Measurements from ENCODE around the gene COL9A3.

The COL9A3 gene

DNA sequence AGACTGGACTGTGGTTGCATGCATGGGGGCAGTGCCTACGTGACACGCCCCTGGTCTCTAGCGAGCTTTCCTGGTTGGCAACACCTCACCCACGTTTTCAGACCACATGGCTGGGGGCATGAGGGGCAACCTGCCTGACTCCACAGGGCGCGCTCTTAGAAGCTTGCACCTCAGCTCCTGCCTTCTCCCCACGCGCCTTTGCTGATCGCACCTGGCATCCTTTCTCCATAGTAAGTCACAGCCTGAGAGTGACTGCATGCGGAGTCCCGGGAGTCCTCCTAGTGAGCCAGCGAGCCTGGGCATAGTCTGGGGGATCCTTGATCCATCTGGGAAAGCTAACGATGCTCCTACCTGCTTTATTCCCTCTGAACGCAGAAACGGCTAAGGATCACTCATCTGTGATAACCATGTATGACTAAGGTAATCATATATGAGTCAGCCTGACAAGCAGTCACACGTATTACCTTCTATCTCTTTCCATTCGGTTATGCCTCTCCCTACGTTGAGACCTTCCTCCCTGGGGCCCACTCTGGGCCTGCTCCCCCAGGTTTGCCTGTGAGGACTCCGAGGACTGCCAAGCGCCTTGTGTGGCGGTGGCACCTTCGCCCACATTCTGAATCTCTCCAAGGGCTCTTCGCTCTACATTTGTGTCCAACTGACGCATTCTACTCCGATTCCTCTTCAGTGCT is 40.2 kb downstream of the COL9A3 start:
- no peak for DNase-seq (ENCODE audit: low spot score)

DNA sequence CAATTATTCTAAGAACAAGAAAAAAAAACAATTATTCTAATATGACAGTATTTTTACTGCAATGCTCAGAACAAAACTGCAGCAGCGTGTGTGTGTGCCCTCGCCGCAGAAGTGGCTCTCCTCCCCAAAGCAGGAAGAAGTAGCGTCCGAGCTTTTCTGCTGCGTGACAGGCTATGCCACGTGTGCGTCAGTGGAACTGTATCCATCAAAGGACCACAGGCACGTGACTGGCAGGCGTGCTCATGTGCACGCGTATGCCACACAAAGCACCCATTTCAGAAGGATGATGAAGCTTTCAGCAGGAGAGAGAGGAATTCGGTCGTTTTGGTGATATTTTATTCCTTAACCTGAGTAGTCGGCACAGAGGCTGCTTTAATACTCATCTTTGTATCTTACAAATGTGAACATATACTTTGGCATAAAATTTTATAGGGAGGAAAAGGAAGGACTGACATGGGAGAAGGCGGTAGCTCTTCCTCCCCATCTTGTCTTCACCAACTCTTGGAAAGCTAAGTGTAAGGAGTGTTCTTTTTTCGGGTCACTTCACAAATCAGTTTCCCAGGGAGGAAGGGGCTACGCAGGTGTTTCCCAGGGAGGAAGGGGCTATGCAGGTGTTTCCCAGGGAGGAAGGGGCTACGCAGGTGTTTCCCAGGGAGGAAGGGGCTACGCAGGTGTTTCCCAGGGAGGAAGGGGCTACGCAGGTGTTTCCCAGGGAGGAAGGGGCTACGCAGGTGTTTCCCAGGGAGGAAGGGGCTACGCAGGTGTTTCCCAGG is 41.4 kb downstream of the COL9A3 start:
- DNase-seq (ENCODE audit: low spot score), result no peak

DNA sequence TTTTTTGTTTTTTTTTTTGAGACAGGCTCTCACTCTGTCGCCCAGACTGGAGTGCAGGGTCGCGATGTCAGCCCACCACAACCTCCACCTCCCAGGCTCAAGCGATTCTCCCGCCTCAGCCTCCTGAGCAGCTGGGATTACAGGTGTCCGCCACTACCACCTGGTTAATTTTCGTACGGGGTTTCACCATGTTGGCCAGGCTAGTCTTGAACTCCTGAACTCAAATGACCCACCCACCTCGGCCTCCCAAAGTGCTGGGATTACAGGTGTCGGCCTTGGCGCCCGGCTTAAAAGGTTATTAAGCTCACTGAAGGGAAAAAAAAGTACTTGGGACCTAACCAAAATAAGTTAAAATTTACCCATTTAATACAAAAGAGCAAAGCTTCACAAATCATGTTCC is 42.9 kb downstream of the COL9A3 start:
- no peak for DNase-seq (ENCODE audit: low spot score)

DNA sequence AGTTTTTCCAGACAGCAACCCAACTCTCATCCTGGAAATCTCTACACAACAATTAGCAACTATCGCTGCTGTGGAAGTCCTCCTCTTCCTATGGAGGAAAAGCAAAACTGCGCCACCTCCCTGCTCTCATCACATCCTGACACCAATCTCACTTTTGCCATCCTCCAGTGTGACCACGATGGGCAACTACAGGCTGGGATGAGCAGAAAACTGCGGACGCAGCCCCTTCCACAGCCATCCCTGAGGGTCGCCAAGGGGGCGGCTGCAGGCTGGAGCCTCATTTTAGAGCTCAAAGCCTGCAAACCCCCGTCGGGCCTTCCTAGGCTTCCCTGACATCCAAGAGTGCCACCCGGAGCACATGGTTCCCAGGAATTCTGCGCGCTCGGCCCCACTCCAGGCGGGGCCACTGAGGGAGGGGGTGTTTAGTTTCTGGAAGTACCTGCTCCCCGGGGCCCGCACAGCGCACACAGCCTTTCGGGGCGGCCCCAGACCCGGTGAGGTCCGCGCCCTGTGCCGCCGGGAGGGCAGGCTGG is 43.6 kb downstream of the COL9A3 start:
- DNase-seq (ENCODE audit: low spot score), result no peak

- DNase-seq (ENCODE audit: low spot score), result peak; percentile 22
These were observed 44.3 kb downstream of the COL9A3 start for GRCh38 chr20:62860924-62861691.

GRCh38 chr20:62861726-62862336 is 45.0 kb downstream of the COL9A3 start, which contains the start of gene TCFL5:
TCFL5 (minus strand) TSS chr20:62861822; CDS start chr20:62861670, 152 bp downstream.
- DNase-seq (ENCODE audit: low spot score), result peak; percentile 90

DNA sequence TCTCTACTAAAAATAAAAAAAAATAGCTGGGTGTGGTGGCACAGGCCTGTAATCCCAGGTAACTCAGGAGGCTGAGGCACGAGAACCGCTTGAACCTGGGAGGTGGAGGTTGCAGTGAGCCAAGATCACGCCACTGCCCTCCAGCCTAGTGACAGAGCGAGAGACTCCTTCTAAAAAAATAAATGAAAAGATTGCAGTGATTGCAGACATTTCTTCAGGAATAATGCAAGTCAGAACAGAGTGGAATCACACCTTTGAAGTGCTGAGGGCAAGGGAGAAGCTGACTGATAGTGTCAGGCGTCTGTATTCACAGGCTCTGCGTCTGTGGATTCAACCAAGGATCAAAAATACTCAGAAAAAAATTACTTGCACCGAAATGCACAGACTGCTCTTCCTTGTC is 47.4 kb downstream of the COL9A3 start:
- no peak for DNase-seq (ENCODE audit: low spot score)

DNA sequence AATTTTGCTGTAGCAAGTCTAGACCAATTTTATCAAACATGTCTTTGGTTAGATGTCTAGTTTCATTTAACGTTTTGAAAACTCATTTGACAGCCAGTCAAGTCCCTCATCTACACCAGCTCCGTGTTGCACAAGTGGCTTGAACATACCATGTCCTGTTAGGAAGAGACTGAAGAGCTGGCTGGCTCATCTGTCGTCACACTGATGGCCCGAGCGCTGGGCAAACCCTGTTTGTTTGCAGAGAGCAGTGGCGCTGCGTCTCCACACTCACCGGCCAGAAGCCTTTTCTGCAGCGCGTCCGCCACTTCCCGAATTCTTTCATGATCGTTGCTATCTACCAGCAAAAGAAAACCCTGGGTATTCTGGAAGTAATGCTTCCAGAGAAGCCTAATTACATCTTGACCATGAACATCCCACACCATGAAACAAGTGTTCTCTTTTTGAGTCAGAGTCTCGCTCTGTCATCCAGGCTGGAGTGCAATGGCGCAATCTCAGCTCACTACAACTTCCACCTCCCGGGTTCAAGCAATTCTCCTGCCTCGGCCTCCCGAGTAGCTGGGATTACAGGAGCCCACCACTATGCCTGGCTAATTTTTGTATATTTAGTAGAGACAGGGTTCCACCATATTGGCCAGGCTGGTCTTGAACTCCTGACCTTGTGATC is 55.5 kb downstream of the COL9A3 start:
- no peak for DNase-seq (ENCODE audit: low spot score)

DNA sequence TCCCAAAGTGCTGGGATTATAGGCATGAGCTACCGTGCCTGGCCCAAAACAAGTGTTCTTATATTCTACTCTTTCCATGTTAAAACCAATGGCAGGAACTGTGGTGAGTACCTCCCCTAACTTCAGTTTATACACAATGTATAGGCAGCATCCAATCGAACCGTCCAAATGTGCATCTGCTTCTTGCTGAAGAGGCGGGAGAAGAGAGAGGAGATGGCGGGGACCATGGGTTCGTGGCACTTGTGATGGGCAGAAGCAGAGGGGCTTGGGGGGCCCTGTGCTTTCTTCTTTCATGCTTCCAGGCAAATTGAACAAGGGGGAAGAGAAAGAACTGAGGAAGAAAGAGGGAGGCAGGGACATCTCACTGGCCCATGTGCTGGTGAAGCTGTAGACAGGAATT is 56.0 kb downstream of the COL9A3 start:
- DNase-seq (ENCODE audit: low spot score), result no peak

DNA sequence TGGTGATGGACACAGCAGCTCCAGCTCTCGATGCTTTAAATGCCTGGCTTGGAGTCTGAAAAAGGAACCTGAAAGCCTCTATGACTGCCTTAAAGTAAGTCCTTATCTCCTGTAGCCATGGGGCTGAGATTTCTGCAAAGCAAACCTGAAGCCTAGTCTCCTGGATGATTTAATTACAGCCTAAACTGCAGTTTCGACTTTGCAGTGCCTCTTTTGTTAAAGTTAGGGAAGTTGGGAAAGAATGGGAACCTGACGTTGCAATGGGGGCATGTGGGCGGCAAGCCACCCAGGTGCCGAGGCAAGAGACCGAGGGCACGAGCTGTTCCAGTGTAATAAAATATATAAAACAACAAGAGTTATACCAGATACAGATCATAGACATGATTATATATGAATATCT is 56.4 kb downstream of the COL9A3 start:
- no peak for DNase-seq (ENCODE audit: low spot score)

DNA sequence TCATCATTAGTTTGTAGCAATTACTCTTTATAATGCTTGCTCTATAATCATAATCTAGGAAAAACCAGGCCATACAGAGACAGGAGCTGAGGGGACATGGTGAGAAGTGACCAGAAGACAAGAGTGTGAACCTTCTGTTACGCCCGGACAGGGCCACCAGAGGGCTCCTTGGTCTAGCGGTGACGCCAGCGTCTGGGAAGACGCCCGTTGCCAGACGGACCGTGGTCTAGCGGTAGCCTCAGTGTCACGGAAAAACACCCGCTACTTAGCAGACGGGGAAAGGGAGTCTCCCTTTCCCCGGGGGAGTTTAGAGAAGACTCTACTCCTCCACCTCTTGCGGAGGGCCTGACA is 56.8 kb downstream of the COL9A3 start:
- DNase-seq (ENCODE audit: low spot score), result peak; percentile 47

DNA sequence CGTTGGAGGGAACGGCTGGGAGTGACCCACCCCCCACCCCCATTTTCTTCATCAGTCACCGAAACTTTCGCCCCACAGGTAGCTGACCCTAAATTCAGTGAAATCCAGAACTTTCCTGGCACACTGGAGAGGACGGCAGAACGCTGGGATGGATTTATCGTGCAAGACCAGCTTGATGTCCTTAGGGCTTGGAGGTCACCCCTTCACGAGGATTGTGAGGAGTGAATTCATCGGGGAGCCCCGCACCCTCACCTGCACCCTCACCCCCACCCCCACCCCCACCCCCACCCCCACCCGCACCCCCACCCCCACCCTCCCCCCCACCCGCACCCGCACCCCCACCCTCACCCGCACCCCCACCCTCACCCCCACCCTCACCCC is 58.1 kb downstream of the COL9A3 start:
- no peak for DNase-seq (ENCODE audit: low spot score)

DNA sequence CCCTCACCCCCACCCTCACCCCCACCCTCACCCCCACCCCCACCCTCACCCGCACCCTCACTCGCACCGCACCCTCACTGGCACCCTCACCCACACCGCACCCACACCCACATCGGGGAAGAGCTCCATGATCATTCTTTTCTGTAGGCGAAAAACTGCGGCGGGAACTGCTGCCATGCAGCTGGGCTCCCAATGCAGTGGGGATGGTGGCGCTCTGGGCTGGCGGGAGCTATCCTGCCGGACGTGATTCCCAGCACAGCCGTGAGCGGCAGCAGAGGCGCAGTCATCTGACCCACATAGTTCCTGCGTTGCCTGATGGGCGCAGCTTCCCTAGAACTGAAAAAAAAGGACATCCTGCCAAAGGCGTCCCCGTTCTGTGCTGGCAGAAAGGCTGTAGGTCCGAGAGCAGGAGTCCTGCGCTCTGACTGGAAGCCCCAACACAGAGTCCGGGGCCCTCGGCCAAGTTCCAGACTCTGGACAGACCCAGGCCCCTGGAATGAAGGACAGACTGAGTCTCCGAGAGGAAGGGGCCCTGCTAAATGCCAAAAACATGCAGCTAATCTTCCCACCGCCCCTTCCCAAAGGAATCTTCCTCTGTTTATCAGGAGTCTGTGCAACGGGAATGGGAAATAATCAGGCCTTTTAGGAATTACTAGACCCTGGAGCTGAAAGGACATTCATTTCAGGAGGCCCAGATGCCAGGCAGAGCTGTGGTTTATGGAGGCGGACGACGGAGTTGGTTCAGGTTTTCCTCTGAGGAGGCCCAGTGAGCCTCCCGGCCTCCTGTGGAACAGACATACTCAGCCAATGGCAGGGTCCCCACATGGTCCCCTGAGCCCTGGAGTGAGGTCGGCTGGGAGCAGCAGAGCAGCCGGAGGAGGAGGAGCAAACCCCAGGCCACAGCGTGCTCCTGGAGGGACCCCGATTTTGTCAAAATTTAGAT is 58.8 kb downstream of the COL9A3 start:
- no peak for DNase-seq (ENCODE audit: low spot score)

- no peak for DNase-seq (ENCODE audit: low spot score)
These were observed 59.7 kb downstream of the COL9A3 start for GRCh38 chr20:62876501-62876901.

- no peak for DNase-seq (ENCODE audit: low spot score)
These were observed 60.3 kb downstream of the COL9A3 start for GRCh38 chr20:62876902-62877816.

DNA sequence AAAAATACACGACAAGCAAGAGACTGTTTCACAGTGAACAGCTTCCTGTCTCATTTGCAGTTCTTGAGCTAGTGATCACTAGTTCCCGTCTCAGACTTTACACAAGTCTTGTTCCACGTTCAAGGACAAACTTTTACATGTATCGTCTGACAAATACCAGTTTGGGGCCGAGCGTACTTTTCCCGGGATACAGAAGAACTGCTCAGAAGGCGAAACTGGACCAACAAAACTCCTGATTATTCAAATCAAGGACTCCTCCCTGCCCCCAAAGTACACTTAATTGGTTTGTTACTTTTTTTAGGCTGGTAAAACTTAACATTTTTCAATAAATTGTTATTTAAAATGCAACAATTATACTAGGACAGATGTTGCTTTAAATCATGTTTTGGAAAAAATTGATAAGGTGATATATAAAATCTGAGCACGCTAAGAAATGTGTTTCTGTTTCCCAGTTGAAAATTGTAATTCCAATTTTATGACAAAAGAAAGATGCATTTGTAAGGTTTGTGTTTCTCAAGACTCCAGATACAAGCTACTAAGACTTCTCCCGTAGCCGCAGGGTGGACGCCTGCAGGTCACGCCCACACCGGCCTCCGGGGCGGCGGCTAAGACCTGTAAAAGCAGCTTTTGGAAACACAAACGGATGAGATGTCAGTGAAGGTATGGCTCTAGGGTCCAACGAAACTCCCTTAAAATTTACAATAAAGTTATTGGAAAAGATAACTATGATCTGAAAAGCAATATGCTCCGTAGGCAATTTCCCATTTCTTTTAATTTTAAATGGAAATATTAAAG is 61.6 kb downstream of the COL9A3 start:
- DNase-seq (ENCODE audit: low spot score), result no peak

DNA sequence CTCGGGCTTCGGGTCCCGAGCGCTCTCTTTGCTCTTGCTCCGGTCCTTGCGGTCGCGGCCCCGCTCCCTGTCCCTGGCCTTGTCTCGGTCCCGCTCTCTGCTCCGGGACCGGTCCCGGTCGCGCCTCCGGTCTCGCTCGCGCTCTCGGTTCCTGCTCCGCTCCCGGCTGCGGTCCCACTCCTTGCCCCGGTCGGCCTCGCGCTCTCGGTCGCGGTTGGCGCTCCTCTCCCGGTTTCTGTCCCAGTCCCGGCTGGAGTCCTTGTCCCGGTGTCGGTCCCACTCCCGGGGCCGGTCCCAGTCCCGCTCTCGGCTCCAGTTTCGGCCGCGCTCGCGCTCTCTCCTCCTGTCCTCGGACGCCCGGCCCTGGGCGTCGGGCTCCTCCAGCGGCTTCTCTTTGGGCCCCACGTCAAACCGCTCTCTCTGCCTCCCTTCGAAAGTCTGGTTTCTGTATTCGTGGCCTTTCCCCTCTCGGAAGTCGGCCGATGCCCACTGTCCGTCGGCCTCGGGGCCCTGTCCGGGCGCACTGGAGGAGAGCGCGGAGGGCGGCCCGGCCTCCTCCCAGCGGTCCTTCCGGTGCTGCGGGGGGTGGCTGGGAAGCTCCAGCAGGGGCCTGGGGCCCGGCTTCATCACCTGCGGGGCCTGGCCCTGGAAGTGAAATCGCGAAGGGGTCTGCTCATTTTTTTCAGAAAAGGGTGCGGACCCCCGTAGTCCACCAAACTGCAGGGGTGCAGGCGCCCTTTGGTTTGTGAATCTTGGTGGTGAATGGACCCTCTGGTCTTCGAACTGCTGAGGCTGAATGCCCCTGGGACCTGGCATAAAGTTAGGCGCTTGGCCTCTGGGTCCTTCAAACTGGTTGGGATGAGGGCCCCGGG is 62.7 kb downstream of the COL9A3 start:
- no peak for DNase-seq (ENCODE audit: low spot score)
